ENCODE measurements around the gene GJC1. TPM values are rescaled to one million over a fixed set of nuclear protein-coding genes. Genes with fewer than 3 reads are reported as not detected.

Gene GJC1
- polyA plus RNA-seq, 1 of the 3 experiments (the other 2 are of a cell fraction): 15.2 TPM

DNA sequence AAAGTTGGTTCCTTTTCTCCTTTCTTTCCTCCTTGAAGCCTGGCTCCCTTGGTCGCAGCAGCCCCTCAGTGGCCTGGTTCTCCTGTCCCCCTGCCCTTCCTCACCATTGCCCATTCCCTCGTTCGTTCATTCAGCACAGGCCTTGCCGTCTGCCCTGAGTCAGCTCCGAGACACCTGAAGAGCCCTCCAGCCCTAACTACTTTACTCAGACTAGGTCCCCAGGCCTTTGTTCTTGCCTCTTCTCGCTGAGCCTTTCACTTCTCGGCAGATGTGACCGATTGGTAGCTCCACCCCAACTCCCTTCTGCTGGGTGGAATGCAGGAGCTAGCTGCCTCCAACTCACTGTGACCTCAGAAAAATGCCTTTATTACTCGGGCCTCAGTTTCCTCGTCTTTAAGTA is 78.3 kb downstream of the GJC1 start:
- CTCF ChIA-PET: no interaction called here
- no peak for DNase-seq
- POLR2A ChIA-PET: no interaction called here

DNA sequence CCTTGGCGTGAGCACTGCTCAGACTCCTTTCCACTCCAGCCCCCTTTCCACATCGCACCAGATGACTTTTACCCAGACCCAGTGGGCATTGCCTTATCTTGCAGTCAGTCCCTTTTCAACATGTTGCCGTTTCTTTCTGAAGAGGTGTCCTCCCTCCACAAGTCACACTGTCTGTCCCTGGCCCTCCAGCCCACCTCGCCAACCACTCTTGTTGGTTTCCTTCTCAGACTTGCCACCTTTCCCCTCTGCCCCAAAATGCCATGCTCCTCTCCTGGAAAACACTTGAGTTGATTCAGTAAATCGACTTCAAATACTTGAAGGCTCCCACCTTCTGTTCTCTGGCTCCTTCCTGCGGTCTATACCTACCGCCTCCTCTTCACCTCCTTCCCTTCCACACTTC is 78.8 kb downstream of the GJC1 start:
- CTCF ChIA-PET: no interaction called here

More for the DNA sequence above, 78.3 kb downstream of the GJC1 start:
- Histone ChIP-seq H3K79me2 (ENCODE audit: insufficient read depth) (no peaks in the 10 kb centered on the region), H3F3A (replicated peaks; ENCODE audit: insufficient read depth) (no peaks in the 10 kb centered on the region), H3K27ac (ENCODE audit: low read depth in 2 of 2, low read length in 1 of 2) (no peak overlapping the region), H4K20me1 (ENCODE audit: insufficient read depth) (no peaks in the 10 kb centered on the region), H3K36me3 (replicated peaks in 1 of 2; ENCODE audit: control insufficient read depth in 1 of 2, insufficient read depth in 2 of 2, low read length in 1 of 2) (peaks cover 2 to 3% of the 10 kb centered on the region in 2 experiments), H3K4me1 (ENCODE audit: control insufficient read depth in 1 of 2, insufficient read depth in 2 of 2, low read depth in 1 of 2, low read length in 1 of 2) (peaks cover 0 to 7% of the 10 kb centered on the region in 2 experiments; a peak in 1 of 4 replicates), H2AFZ (ENCODE audit: low read depth) (no peak overlapping the region), H3K9me2 (no peaks in the 10 kb centered on the region), H3K27me3 (ENCODE audit: insufficient read depth) (no peaks in the 10 kb centered on the region), H3K9me3 (no peaks in the 10 kb centered on the region), H3K9ac (no peak overlapping the region), H3K4me2 (no peak overlapping the region), H3K4me3 (ENCODE audit: low read depth in 2 of 2, low read length in 1 of 2) (no peak overlapping the region)
- TF ChIP-seq YY1 (IDR thresholded peaks at IDR 0.05; ENCODE audit: low read depth) (no peak), ELF1 (IDR thresholded peaks at IDR 0.05) (no peak), POLR2AphosphoS5 (IDR thresholded peaks at IDR 0.05; ENCODE audit: low read depth, low read length) (no peak), FOSL2 (IDR thresholded peaks at IDR 0.05; ENCODE audit: borderline replicate concordance, low read depth) (no peak), RFX5 (IDR thresholded peaks at IDR 0.05; ENCODE audit: low read length) (no peak), TEAD4 (IDR thresholded peaks at IDR 0.05; ENCODE audit: borderline replicate concordance, insufficient read depth) (no peak), CHD2 (IDR thresholded peaks at IDR 0.05; ENCODE audit: low read length, partially characterized antibody) (no peak), GABPA (IDR thresholded peaks at IDR 0.05; ENCODE audit: low read depth) (no peak), TCF12 (IDR thresholded peaks at IDR 0.05) (no peak), MXI1 (IDR thresholded peaks at IDR 0.05; ENCODE audit: low read depth, low read length) (no peak), NRF1 (IDR thresholded peaks at IDR 0.05; ENCODE audit: low read depth, low read length) (no peak), FOXM1 (IDR thresholded peaks at IDR 0.05; ENCODE audit: low read depth) (no peak)
- TF ChIP-seq, protein P1, sequence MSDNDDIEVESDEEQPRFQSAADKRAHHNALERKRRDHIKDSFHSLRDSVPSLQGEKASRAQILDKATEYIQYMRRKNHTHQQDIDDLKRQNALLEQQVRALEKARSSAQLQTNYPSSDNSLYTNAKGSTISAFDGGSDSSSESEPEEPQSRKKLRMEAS (IDR thresholded peaks at IDR 0.05; ENCODE audit: low read depth): no peak
- TF ChIP-seq, protein P2, sequence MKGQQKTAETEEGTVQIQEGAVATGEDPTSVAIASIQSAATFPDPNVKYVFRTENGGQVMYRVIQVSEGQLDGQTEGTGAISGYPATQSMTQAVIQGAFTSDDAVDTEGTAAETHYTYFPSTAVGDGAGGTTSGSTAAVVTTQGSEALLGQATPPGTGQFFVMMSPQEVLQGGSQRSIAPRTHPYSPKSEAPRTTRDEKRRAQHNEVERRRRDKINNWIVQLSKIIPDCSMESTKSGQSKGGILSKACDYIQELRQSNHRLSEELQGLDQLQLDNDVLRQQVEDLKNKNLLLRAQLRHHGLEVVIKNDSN (IDR thresholded peaks at IDR 0.05; ENCODE audit: borderline replicate concordance, low read depth): no peak
- WGBS (ENCODE audit: low lambda C conversion rate): 93% methylated on average over 10 of the region's 10 CpGs

More for the DNA sequence above, 78.8 kb downstream of the GJC1 start:
- POLR2A ChIA-PET: no interaction called here
- Histone ChIP-seq H3K9me3 (no peaks in the 10 kb centered on the region), H3K9ac (no peak overlapping the region), H3K27ac (ENCODE audit: low read depth in 2 of 2, low read length in 1 of 2) (no peak overlapping the region), H3K4me1 (ENCODE audit: control insufficient read depth in 1 of 2, insufficient read depth in 2 of 2, low read depth in 1 of 2, low read length in 1 of 2) (peaks cover 0 to 7% of the 10 kb centered on the region in 2 experiments; a peak in 1 of 4 replicates), H3K36me3 (replicated peaks in 1 of 2; ENCODE audit: control insufficient read depth in 1 of 2, insufficient read depth in 2 of 2, low read length in 1 of 2) (peaks cover 2 to 3% of the 10 kb centered on the region in 2 experiments), H4K20me1 (ENCODE audit: insufficient read depth) (no peaks in the 10 kb centered on the region), H3K79me2 (ENCODE audit: insufficient read depth) (no peaks in the 10 kb centered on the region), H3K27me3 (ENCODE audit: insufficient read depth) (no peaks in the 10 kb centered on the region), H3K4me2 (no peak overlapping the region), H3K4me3 (ENCODE audit: low read depth in 2 of 2, low read length in 1 of 2) (no peak overlapping the region), H3F3A (replicated peaks; ENCODE audit: insufficient read depth) (no peaks in the 10 kb centered on the region), H2AFZ (ENCODE audit: low read depth) (no peak overlapping the region), H3K9me2 (no peaks in the 10 kb centered on the region)
- TF ChIP-seq, protein P2 (IDR thresholded peaks at IDR 0.05; ENCODE audit: borderline replicate concordance, low read depth): no peak
- TF ChIP-seq FOXM1 (IDR thresholded peaks at IDR 0.05; ENCODE audit: low read depth) (no peak), MEF2A (IDR thresholded peaks at IDR 0.05; ENCODE audit: borderline replicate concordance, low read depth) (no peak), YY1 (IDR thresholded peaks at IDR 0.05; ENCODE audit: low read depth) (no peak), JUND (IDR thresholded peaks at IDR 0.05) (no peak), MXI1 (IDR thresholded peaks at IDR 0.05; ENCODE audit: low read depth, low read length) (no peak), RAD21 (IDR thresholded peaks at IDR 0.05; ENCODE audit: low read length) (no peak), POLR2AphosphoS5 (IDR thresholded peaks at IDR 0.05; ENCODE audit: low read depth, low read length) (no peak), RFX5 (IDR thresholded peaks at IDR 0.05; ENCODE audit: low read length) (no peak), TCF12 (IDR thresholded peaks at IDR 0.05) (no peak)
- TF ChIP-seq, protein P3, sequence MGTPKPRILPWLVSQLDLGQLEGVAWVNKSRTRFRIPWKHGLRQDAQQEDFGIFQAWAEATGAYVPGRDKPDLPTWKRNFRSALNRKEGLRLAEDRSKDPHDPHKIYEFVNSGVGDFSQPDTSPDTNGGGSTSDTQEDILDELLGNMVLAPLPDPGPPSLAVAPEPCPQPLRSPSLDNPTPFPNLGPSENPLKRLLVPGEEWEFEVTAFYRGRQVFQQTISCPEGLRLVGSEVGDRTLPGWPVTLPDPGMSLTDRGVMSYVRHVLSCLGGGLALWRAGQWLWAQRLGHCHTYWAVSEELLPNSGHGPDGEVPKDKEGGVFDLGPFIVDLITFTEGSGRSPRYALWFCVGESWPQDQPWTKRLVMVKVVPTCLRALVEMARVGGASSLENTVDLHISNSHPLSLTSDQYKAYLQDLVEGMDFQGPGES (IDR thresholded peaks at IDR 0.05; ENCODE audit: low read depth, low read length): no peak
- TF ChIP-seq, protein P4, sequence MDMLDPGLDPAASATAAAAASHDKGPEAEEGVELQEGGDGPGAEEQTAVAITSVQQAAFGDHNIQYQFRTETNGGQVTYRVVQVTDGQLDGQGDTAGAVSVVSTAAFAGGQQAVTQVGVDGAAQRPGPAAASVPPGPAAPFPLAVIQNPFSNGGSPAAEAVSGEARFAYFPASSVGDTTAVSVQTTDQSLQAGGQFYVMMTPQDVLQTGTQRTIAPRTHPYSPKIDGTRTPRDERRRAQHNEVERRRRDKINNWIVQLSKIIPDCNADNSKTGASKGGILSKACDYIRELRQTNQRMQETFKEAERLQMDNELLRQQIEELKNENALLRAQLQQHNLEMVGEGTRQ (IDR thresholded peaks at IDR 0.05; ENCODE audit: borderline replicate concordance, low read depth, low read length): no peak
- TF ChIP-seq, protein P5, sequence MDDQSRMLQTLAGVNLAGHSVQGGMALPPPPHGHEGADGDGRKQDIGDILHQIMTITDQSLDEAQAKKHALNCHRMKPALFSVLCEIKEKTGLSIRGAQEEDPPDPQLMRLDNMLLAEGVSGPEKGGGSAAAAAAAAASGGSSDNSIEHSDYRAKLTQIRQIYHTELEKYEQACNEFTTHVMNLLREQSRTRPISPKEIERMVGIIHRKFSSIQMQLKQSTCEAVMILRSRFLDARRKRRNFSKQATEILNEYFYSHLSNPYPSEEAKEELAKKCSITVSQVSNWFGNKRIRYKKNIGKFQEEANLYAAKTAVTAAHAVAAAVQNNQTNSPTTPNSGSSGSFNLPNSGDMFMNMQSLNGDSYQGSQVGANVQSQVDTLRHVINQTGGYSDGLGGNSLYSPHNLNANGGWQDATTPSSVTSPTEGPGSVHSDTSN (IDR thresholded peaks at IDR 0.05): no peak
- WGBS (ENCODE audit: low lambda C conversion rate): 84% methylated on average over 7 of the region's 7 CpGs
- DNase-seq: no peak
